CD4-positive, alpha-beta T cell treated with Interleukin-21 for 1 hour (primary cell): ENCODE measurements around the gene PDS5A.
"Not testable (repeated sequence)": the region's sequence is repeated elsewhere in the genome, so short reads cannot be mapped to it uniquely, and the experiment has no call there.

Experiments
- DNase-seq: peaks from one replicate; pipeline ENCODE4 v3.0.0-alpha.2; 2020

PDS5A gene

GRCh38 chr4:39950861-39951481 is 26.7 kb downstream of the PDS5A start:
- no peak for DNase-seq

GRCh38 chr4:39947963-39948362 is 29.7 kb downstream of the PDS5A start:
- no peak for DNase-seq

- no peak for DNase-seq
These were observed 30.3 kb downstream of the PDS5A start for GRCh38 chr4:39947417-39947816.

GRCh38 chr4:39944245-39944644 is 33.5 kb downstream of the PDS5A start:
- not testable (repeated sequence) for DNase-seq

- DNase-seq, result no peak
These were observed 35.2 kb downstream of the PDS5A start for GRCh38 chr4:39942507-39942906.

GRCh38 chr4:39941682-39942217 is 36.0 kb downstream of the PDS5A start:
- DNase-seq, result no peak

- no peak for DNase-seq
These were observed 39.9 kb downstream of the PDS5A start for GRCh38 chr4:39937683-39938268.

- DNase-seq, result no peak
These were observed 40.9 kb downstream of the PDS5A start for GRCh38 chr4:39936565-39937418.

GRCh38 chr4:39933671-39934590 is 43.8 kb downstream of the PDS5A start:
- no peak for DNase-seq

GRCh38 chr4:39932776-39933402 is 44.8 kb downstream of the PDS5A start:
- peak; percentile 45 for DNase-seq

- peak; percentile 27 for DNase-seq
These were observed 46.2 kb downstream of the PDS5A start for GRCh38 chr4:39931441-39931901.

GRCh38 chr4:39928538-39928937 is 49.2 kb downstream of the PDS5A start:
- DNase-seq, result no peak

GRCh38 chr4:39924014-39924413 is 53.7 kb downstream of the PDS5A start:
- no peak for DNase-seq

- DNase-seq, result no peak
These were observed 55.3 kb downstream of the PDS5A start for GRCh38 chr4:39922399-39922798.

GRCh38 chr4:39913471-39913870 is 64.2 kb downstream of the PDS5A start:
- DNase-seq, result no peak

- DNase-seq, result no peak
These were observed 67.6 kb downstream of the PDS5A start for GRCh38 chr4:39910064-39910463.

- no peak for DNase-seq
These were observed 69.4 kb downstream of the PDS5A start for GRCh38 chr4:39908284-39908683.

GRCh38 chr4:39905656-39906055 is 72.1 kb downstream of the PDS5A start:
- DNase-seq, result no peak

- DNase-seq, result not testable (repeated sequence)
These were observed 72.7 kb downstream of the PDS5A start for GRCh38 chr4:39905019-39905418.

- no peak for DNase-seq
These were observed 76.7 kb downstream of the PDS5A start for GRCh38 chr4:39900966-39901365.

- no peak for DNase-seq
These were observed 78.4 kb downstream of the PDS5A start for GRCh38 chr4:39899291-39899690.

- DNase-seq, result no peak
These were observed 79.7 kb downstream of the PDS5A start for GRCh38 chr4:39898015-39898414.
